HG02763 (cell line): ENCODE results near the gene CUX1.
"Not testable (repeated sequence)": the region's sequence is repeated elsewhere in the genome, so short reads cannot be mapped to it uniquely, and the experiment has no call there.

Experiments
- ATAC-seq: cut with Tn5 transposase; IDR thresholded peaks from one replicate; pipeline ENCODE4 v1.9.1; 2021; ENCODE audit warnings: mild to moderate bottlenecking, moderate library complexity; ENCODE audit not compliant: unreplicated experiment

The CUX1 gene

DNA sequence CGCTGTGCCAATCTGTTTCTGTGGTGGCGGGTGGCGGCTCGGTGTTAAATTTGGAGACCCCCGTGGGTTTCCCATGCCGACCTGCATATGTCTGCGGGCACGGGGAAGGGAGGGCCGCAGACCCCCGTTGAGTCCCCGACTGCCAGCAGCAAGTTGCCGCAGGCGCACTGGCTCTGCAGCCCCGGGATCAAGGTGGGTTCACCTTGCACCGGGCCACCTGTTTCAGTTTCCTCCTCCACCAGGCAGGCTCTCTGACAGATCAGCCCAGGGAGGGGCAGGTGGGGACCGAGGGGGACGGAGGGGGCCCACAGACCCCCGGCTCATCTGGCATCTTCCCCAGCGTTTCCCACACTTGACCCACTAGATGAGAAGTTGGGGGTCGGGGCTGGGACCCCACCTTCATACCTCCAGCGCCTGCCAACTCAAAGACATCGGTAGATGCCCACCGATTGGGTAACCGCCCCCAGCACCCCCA is 95.9 kb downstream of the CUX1 start:
- ATAC-seq = no peak

DNA sequence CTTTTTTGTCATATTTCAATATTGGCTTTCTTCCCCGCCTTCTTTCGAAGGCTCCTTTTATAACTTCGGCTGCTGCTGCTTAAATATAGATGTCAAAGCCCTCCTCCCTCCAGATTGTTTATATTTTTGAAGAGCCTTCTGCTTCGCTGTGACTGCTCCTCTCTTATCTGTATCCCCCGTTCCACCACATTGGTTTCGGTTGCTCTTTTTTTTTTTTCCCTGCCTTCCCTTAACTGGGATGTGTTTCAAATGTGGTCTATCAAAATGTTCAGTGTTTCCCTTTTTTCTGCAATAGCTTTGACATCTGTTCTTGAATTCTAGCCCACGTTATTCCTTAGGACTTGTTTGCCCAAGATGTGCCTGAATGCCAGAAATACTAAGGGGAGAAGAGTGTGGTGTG is 96.4 kb downstream of the CUX1 start:
- no peak for ATAC-seq

DNA sequence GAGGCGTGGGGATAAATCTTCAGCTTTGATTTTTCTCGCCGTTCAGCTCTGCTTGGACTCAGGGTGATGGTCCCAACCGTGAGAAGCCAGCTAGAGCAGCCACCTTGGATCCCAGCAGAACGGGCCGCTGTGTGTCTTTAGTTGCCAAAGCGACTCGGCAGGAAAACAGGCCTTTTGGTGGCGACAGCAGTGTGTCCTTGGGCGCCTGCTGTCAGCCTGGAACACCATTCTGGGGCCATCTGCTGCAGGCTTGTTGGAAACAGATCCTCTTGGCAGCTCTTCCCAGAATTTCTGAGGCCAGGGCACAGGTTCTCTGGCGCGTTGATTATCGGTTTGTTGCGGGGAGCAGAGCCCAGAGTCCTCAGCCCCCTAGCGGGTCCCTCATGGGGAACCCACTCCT is 97.6 kb downstream of the CUX1 start:
- ATAC-seq = no peak

DNA sequence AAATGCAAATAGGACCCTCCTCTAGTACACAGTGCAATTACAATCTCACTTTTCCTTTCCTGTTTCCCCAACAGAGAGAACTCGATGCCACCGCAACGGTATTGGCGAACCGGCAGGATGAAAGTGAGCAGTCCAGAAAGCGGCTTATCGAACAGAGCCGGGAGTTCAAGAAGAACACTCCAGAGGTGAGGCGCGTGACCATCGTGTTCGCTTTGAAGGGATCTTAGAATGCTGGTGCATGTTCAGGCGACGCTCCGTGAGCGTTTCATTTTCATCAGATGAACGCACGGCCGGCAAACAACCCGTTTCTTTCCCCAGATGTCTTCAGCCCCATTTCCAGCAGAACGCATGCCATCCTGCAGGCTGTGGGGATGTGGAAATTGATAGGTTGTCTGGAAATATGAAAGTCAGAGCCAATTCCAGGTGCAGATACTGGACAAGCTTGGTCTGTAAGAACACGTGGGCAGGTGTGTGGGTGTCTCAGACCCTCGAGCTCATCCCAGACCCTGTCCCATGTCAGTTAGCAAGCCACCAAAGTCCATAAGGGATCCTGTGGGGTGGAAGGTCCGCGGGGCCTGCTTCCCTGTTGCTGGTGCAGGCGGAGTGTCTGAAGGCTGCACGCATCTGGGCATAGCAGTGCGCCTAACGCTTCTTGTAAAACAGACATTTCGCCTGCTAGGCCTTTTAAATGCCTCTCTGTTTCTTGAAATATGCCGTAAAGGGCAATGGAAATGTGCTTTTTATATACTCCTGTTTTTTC is 98.8 kb downstream of the CUX1 start:
- ATAC-seq = no peak

DNA sequence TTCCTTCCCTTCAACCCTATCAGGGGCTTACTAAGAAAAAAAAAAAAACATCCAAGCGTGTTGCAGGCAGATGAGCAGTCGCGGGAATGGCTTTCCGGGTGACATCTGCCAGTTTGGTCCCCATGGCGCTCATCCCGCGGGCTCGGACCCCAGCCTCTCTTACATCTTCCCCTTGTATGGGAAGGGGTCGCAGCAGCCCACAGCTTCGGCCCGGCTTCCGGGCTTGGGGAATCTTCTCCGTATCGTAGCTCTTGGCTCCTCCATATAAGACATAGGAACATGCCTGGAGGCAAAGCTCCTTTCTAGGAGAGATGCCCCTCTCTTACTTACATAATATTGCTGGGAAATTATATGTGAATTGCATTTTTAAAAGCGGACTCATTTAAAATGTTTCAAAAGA is 99.5 kb downstream of the CUX1 start:
- ATAC-seq = no peak

DNA sequence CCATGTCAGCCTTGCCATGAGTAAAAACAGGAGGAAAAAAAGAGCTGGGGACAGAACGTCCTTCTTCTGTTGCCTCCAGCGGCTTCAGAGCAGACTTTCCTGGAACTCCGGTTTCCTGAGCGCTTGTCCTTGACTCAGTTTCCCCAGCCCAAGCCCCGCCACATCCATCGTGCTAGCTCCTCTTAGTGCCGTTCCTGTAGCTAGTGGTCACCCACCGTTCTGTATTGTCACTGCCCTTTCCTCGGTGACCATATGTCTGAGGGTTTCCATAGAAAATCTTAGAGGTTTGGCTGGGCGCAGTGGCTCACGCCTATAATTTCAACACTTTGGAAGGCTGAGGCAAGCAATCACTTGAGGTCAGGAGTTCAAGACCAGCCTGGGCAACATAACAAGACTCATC is 100.1 kb downstream of the CUX1 start:
- ATAC-seq = no peak

DNA sequence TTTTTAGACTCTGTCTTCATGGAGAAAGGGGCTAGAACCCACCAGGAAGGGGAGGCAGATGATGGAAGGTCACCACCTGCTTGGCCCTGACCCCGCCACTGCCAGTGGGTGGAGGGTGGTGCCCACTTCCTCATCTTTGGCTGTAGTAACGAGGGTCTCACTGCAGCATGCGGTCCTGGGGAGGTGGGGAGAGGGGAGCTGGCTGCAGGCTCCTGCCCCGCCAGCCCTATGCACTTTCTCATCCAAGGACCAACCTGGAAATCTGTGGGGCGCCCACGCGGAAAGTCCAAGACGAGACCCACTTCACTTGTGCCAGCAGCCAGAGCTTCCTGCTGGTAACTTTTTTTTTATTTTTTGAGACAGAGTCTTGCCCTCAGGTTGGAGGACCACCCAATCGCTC is 101.0 kb downstream of the CUX1 start:
- ATAC-seq = no peak

DNA sequence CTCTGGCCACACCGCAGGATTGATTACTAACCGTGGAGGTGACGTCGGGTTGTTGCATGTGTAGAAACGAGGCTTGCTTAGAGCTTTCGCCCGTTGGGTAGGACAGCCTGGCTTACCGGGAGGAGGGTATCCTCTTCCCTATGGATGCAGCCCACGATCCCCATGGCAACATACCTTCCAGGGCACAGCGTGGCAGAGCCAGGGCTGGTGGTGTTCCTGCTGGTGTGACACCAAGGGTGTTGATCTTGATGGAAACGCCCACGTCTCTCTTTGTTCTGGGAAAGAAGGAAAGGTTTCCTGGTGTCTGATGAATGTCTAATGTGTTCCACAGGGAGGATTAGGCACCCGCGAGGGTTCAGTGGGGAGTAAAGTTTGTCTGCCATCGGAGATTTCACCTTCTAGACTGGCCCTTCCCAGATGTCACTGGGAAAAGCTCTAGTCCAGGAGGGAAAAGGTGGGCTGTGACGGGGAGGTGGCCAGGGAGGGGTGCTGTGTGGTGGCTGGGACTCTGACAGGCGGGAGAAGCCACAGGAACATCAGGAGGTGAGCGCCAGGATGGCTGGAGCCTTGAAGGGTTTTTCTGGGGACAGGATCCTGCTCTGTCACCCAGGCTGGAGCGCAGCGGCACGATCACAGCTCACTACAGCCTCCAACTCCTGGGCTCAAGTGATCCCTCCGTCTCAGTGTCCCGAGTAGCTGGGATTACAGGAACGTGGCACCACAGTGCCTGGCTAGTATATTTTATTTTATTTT is 102.1 kb downstream of the CUX1 start:
- ATAC-seq = no peak

DNA sequence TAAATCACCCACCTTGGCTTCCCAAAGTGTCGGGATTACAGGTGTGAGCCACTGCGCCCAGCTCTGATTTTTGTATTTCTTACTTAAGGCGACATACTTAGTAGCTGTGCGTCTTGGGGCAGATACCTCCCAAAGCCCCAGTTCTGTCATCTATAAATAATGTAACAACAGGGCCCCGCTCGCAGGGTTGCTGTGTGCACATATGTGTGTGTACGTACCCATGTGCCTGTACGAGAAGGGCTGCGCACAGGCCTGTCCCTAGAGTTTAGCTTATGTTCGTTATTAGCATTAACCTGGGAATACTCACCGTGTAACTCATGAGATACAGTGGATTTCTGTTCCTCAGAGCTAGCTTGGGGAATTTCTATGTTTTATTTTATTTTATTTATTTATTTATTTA is 103.6 kb downstream of the CUX1 start:
- ATAC-seq = no peak

DNA sequence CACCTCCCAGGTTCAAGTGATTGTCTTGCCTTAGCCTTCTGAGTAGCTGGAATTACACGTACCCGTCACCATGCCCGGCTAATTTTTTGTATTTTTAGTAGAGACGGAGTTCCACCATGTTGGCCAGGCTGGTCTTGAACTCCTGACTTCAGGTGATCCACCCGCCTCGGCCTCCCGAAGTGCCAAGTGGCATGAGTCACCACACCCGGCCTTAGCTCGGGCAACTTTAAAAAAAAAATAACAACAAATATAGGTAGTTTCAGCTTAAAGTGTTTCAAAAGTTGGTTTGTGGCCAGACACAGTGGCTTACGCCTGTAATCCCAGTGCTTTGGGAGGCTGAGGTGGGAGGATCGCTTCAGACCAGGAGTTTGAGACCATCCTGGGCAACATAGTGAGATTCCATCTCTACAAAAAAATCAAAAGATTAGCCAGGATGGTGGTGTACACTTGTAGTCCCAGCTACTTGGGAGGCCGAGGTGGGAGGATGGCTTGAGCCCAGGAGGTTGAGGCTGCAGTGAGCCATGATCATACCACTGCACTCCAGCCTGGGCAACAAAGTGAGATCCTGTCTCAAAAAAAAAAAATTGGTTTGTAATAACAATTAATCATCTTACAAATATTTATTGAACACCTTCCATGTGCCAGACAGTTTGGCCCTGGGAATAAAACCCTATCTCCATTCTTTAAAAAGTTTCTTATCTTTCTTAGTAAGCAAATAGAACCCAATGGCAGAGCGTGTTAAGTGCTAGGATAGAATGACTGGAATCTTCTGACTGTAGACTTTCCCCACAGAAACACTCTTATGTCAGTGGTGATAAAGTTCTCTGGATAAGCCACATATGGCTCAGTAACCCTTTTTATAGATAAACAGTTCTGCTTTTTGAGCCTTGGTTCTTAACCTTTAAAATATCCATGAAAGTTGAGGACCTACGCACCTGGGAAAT is 104.4 kb downstream of the CUX1 start:
- not testable (repeated sequence) for ATAC-seq

DNA sequence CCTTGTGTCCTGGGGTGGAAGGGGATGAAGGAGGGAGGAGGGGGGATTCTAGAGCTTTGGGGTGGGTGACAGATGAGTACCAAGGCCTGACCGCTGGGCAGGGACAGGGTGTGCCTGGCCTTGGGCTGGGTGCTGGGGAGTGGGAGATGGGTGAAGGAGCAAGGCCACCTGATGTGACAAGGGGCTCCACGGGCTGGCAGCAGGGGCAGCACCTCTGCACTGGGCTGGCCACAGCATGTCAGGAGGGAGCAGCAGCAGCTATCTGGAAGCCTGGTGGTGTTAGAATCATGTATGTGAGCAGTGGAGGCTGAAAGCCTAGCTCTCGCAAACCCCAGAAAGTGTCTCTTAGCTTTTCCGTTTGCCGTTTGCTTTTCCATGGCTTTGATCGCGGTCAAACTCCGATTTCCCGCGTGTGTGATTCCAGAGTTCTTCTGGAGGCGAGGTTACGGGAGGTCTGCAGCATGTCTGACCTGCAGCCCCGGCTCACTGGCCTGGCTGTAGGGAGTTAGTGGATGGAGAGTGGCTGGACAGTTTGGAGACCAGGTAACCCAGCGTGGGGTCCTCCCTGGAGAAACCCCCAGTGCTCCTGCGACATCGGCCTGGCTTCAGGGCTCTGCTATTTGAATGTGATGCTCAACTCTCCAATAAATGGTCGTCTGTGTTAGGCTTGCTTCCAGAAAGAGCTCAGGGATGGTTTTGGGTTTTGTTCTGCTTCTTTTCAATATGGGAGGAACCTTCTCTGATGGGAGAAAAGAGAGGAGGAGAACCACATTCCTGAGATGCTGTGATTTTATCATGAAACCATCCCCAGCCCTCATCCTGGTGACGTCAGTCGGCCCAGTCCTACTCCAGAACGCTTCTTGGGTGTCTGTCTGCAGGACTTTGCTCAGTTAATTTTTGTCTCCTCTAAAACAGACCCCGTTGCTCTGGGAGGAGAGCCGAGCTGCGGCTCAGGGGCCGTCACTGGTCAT is 105.5 kb downstream of the CUX1 start:
- ATAC-seq = no peak

DNA sequence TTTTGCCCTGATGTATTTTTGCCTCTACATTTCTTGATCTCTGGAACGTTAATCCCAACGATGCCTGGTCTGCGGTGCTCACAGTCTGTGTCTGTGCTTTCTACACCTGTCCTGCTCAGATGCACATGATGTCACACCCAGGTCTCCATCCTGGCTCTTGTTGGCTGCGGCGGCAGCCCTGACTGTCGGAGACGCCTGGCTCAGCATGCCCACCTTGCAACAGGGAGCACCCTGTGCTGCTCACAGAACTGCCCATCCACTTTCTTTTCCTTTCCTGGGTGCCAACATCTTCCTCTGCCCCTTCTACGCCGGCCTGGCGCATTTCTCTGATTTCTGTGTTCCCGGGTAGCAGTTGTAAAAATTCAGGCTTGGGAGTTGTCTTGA is 106.2 kb downstream of the CUX1 start:
- no peak for ATAC-seq

DNA sequence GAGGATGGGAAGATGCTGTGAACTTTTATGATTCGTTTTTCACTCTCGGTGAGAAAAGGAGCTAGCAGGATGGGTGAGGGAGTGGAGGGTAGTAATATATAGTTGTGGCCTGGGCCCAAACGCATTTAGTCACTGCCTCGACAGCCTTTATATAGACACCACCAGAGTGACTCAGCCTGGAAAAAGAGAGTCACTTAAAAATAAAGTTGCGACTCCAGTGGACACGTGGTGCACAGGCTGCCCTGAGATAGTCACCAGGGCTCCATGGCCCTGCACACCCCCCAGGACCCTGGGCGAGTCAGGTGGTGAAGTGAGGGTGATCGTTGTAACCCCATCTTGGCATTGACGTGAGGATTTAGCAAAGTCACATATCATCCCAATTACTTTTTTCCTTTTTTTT is 106.7 kb downstream of the CUX1 start:
- ATAC-seq = no peak

DNA sequence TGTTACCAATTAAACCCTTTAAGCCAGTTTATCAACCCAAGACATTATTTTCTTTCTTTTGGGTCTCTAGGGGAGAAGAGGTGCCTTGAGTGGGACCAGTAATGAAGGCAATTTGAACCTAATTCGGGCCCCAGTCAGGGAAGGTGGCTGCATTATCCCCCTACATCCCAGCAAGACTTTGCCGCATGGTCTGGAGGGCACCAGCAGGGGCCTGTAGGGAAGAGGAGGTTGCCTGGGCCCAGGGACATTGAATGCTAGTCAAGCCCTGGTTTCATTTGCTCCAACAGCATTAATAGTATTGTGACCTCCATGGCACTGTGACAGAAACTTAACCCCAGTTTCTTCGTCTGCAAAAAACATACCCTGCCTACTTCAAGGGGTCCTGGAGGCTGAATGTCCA is 108.8 kb downstream of the CUX1 start:
- no peak for ATAC-seq

DNA sequence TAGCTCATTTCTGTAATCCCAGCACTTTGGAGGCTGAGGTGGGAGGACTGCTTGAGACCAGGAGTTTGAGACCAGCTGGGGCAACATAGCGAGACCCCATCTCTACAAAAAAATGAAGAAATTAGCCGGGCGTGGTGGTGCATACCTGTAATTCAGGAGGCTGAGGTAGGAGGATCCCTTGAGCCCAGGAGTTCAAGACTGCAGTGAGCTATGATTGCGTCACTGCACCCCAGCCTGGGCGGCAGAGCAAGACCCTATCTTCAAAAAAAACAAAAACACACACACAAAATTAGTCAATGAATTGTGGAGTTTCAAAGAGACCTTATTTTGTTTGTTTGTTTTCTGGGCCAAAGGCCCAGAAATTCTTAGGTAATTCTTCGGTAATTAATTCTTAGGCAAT is 110.0 kb downstream of the CUX1 start:
- no peak for ATAC-seq

DNA sequence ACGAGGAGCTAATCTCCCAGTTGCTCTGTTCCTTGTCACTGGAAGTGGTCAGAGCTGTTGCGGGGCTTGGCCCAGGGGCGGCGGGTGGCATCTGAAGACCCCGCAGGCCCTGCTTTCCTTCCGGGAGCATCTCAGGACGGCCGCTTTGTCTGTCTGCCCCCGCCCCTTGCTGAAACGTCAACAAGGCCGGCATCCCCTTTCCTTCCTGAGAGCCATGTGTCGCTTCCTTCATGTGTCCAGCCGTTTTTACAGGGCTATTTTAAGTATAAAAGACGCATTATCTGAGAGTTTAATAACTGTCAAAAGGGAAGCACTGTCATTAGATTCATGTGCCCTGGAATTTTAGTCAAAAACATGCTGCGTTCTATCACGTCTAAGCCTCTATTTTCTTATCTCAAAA is 110.4 kb downstream of the CUX1 start:
- no peak for ATAC-seq

DNA sequence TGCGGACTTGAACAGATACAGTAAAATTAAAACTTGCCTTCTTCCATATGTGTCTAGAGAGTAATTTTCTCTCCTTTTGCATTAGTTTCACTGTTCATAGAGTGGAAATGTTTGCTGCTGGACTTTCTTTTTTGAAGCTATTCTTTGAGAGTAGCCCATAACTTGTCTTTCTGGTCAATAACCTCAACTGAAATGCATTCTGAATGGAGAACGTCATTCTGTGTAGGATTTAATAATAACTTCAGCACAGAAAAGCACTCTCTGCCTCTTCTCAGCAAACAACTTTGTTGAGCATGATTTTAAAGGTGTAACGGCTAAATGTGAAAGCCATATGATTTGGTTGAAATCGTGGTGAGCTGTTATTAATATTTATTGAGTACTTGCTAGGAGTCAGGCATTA is 111.8 kb downstream of the CUX1 start:
- no peak for ATAC-seq

DNA sequence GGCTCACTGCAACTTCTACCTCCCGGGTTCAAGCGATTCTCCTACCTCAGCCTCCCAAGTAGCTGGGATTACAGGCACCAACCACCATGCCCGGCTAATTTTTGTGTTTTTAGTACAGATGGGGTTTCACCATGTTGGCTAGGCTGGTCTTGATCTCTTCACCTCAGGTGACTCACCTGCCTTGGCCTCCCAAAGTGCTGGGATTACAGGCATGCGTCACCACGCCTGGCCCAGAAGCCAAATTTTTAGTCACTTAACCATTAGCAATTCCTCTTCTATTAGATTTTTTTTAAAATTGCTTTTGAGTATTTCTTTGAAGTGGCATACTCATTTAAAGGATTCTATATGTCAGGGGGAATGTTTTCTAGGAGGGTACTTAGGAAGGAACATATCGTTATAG is 112.5 kb downstream of the CUX1 start:
- not testable (repeated sequence) for ATAC-seq

DNA sequence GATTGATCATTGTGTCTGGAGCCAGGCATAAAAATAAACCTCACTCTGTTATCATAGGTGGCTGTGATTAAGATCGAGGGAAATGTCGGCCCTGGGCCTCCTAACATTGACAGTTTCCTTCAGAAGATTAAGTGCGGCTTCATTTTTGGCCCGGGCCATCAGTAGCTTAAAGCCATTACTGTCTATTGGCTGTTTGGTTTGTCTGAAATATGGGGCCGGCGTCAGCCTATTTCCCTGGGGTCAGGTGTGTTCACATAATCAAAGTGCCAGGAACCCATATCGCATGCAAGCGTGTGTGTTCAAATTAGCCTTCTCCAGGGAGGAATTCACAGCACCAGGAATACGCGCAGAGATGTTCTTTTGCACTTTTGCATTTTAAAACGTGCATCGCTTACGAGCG is 114.7 kb downstream of the CUX1 start:
- ATAC-seq = no peak

DNA sequence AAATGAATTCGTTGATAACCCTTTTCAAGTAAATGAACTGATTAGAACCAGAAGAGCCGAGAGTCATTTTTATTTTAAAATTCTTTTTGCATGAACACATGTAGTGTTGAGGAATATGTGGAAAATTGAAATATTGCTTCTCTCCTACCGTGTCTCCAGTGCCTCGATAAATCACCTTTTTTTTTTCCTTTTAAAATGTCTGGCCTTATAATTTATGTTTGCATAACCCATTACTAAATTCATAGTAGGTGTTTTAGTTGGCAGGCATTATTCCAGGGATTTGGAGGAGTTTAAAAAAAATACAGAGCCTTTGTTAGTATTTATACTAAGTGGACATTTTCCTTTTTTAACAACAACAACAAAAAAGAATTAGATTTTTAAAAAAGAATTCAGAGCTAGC is 115.6 kb downstream of the CUX1 start:
- no peak for ATAC-seq
